HG02938 (cell line): Measurements from ENCODE around the gene ISOC2.
"Not testable (repeated sequence)": the region's sequence is repeated elsewhere in the genome, so short reads cannot be mapped to it uniquely, and the experiment has no call there.

Experiments
- ATAC-seq: cut with Tn5 transposase; IDR thresholded peaks from one replicate; pipeline ENCODE4 v1.9.1; 2021; ENCODE audit warnings: mild to moderate bottlenecking, moderate library complexity; ENCODE audit not compliant: unreplicated experiment

Gene ISOC2

GRCh38 chr19:55443045-55443823 is 18.2 kb downstream of the ISOC2 start, which contains the start of gene SHISA7:
SHISA7 (minus strand) TSS chr19:55443300; CDS start chr19:55442863, 437 bp downstream.
- ATAC-seq: no peak

DNA sequence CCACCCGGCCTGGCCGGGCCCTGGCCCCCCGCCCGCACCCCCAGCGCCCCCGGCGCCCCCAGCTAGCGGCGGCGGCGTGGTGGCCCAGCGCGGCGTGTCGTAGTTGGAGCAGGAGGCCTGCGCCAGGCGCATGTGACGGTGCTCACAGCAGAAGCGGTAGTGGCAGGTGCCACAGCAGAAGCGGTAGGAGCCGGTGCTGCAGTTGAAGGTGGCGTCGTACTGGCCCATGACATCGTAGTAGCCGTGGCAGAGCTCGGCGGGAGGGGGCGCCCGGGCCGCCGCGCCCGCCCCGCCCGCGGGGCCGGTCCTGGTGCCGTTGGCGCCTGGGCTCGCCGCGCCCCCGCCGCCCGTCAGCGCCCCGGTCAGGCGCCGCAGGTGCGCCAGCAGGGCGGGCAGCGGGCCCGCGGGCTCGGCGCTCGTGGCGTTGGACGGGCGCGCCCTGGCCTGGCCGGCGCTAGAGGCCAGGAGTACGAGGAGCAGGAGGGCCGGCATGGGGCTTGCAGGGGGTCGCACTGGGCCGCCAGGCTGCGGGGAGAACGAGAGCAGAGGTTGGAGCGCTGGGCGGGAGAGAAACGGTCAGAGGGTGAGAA is 19.0 kb downstream of the ISOC2 start:
- no peak for ATAC-seq

DNA sequence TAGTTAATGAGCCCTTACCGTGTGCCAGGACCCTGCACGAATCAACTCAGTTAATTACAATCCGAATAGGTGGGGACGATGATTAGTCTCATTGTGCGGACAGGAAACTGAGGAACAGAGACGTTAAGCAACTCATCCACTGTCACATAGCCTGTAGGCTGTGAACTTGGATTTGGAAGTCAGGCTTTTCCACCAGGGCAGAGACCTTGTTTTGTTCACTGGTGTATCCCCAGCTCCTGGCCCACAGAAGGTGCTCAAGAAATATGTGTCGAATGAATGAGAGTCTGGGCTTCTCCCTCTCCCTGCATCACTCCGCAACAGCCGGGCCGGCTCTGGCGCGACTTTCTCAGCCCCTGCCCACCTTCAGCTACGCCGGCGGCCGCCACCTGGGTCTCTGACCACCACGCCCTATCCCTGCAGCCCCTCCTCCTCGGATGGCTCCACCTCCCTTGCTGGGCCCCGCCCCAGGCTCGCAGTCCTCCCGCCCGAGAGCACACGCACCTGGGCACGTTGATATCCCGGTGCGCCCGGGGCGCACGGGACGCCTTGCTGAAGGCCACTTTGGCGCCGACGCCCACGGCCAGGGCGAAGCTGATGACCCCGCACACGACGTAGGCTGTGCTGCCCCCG is 19.6 kb downstream of the ISOC2 start:
- ATAC-seq: no peak

- no peak for ATAC-seq
Observed at GRCh38 chr19:55441319-55441691, 20.1 kb downstream of the ISOC2 start.

- ATAC-seq: no peak
Observed at GRCh38 chr19:55440411-55441105, 20.9 kb downstream of the ISOC2 start.

DNA sequence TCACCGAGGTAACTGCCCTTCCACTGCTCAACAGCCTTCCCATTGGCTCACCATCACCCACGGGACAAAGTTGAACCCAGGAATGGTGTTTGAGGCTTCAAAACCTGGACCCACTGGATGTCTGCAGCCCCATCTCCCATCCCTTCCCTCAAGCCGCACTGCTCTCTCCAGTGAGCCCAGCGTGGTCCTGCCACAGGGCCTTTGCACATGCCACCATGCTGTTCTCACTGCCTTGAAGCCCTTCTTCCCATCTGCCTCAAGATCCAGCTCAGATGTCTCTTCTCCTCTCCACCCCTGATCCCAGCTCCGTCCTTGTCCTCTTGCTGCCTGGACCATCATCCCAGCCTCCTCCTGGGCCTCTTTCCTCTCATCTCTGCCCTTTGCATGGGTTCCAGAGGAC is 22.4 kb downstream of the ISOC2 start:
- ATAC-seq: no peak

DNA sequence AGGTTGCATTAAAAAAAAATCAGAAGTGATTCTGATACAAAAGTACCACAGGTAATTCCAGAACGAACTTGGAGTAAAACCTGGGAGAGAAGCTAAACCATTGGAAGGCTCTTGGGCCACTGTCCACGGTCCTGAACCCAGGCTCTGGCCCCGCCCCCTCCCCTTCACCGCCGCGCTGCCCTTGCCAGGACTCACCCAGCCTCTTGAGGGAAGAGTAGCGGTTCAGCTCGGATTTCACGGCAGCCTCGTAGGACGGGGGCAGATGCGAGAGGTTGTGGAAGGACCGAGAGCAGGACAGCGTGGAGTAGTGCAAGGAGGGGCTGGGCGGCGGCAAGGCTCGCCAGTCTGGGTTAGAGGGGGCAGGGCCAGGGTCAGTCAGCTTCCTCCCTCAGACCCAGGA is 24.0 kb downstream of the ISOC2 start:
- ATAC-seq: no peak

GRCh38 chr19:55436847-55437246 is 24.6 kb downstream of the ISOC2 start:
- no peak for ATAC-seq

DNA sequence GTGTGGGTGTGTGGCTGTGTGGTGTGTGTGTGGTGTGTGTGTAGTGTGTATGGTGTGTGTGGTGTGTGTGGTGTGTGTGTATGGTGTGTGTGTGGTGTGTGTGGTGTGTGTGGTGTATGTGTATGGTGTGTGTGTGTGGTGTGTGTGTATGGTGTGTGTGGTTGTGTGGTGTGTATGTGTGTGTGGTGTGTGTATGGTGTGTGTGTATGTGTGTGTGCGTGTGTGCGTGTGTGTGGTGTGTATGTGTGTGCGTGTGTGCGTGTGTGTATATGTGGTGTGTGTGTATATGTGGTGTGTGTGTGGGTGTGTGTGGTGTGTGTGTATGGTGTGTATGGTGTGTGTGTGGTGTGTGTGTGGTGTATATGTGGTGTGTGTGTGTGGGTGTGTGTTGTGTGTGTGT is 26.4 kb downstream of the ISOC2 start:
- no peak for ATAC-seq

- ATAC-seq: no peak
Observed at GRCh38 chr19:55434356-55434919, 27.0 kb downstream of the ISOC2 start.

- no peak for ATAC-seq
Observed at GRCh38 chr19:55433292-55433691, 28.1 kb downstream of the ISOC2 start.

DNA sequence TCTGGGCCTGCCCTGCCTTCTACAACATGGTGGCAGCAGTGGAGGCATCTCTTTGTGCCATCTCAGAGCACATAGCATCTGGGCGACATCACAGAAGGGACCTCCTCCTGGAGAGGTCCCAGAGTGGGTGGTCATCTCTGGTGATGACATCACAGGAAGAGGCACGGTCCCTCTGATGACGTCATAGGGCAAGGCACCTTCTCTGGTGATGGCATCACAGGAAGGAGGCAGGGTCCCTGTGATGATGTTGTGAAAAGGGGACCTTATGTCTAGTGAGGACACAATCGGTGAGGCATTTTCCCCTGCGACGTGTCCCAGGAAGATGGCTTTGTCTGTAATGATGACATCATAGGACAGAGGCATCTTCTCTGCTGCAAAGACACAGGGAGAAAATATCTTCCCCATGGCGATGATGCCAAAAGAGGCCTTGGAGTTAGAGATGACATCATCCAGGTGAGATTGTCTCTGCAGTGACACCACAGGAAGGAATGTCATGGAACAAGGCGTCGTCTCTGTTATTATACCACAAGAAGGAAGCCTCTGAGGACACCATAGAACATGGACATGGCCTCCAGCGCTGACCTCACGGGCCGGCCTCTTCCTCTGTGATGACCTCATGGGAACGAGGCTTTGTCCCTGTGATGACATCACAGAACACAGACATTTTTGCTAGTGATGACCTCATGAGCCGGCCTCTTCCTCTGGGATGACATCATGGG is 29.0 kb downstream of the ISOC2 start:
- ATAC-seq: no peak

GRCh38 chr19:55431183-55431582 is 30.3 kb downstream of the ISOC2 start:
- ATAC-seq: no peak

DNA sequence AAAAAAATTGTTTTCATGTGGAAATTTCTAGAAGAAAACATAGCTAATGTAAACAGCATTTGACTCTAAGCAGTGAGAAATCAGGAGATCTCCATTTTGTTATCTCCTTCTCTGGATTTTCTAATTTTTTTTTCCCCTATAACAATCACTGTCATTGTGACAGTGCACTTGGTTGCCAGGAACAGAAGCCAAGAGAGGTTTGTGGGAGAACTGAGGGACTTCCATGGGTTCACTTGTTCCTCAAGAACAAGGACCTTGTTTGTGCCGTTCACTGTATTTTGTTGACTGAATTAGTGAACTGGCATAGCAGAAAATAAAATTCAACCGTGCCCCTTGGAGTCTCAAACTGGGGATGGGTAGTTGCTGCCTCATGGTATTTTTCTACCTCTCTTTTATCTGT is 35.4 kb downstream of the ISOC2 start:
- no peak for ATAC-seq

DNA sequence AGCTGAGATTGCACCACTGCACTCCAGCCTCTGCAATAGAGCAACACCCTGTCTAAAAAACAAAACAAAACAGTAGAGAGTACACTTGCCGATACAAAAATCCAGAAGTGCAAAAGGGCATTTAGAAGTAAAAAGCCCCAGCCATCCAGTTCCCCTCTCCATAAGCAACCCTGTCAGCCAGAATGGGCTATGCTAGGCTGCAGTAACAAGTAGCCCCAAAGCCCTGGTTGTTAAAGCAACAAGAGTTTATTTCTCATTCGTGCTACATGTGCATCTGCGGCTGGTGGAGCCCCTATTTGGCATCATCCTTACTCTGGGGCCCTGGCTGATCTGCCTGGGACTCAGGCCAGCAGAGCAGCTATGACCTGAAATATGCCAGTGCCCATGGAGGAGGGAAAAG is 36.9 kb downstream of the ISOC2 start:
- ATAC-seq: no peak

DNA sequence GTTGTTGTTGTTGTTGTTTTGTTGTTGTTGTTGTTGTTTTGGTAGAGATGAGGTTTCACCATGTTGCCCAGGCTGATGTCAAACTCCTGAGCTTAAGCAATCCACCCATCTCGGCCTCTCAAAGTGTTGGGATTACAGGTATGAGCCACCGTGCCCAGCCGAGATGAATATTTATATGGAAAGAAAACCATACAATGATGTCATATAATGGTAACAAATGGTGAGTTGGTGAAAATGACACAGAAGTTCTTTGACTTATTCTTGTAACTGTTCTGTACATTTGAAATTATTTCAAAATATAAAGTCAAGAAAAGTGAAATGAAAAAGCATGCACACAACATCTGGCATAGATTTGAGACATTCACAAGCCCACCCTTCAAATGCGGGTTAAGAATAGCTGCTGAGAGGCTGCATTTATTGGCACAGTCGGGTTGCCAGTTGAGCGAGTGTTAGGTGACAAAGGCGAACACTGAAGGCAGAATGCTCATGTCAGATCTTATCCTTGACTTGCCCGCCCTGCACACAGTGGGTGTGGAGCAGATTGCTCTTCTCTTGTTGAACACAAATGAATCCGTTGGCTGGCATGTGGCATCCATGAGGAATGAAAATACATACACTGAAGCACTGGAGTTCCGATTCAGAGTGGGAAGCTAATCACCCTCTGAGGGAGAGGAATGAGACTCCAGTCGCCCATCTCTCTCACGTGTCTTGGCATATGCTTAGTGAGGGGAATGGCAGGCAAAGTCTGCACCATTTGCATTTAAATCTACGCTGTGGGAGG is 38.0 kb downstream of the ISOC2 start:
- ATAC-seq: no peak

DNA sequence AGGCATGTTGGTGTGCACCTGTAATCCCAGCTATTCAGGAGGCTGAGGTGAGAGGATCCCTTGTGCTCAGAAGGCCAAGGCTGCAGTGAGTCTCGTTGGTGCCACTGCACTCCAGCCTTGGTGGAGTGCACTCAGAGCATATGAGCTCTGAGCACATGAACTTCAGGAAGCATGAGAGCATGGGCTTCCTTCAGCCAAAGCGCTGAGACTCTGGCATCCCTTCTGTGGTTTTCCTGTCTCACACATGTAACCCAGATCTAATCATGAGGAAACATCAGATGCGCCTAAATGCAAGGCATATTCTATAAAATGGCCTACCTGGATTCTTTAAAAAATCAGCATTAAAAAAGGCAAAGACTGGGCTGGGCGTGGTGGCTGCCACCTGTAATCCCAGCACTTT is 40.2 kb downstream of the ISOC2 start:
- ATAC-seq: not testable (repeated sequence)

DNA sequence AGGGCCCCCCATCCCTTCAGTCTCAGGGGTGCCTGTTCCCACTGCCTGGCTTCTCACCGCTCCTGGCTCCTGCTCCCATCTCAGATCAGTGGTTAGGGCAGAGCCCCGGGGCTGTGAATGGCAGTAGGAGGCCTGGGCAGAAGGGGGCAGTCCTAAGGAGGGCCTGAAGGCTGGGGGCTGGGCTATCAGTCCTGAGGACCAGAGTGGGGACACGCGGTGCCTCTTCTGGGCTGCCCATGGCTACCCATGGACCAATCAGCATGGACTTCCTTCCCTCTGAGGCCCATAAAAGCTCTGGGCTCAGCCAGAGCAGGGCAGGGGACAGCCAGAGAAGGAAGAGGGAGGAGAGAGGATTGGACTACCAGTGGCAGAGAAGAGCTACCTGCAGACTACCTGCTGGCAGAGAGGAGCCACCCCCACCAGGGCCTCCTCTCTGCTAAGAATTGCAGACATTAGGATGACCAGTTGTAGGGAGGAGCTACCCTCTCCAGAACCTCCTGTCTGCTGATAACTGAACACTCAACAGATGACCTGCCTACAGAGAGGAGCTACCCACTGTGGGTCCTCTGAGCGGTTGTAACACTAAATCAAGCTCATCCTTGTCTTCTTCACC is 41.7 kb downstream of the ISOC2 start:
- no peak for ATAC-seq

GRCh38 chr19:55419103-55419502 is 42.3 kb downstream of the ISOC2 start:
- no peak for ATAC-seq
